ENCODE measurements around the gene IL13RA2. TPM values are rescaled to one million over a fixed set of nuclear protein-coding genes. Genes with fewer than 3 reads are reported as not detected.

Gene IL13RA2
- total and polyA plus RNA-seq, 8 donors: 0.10 to 1.9 (median 0.61) TPM; not detected in 3

- H3K9me3 ChIP-seq: peaks cover 0 to 6% (median 0%) of the 10 kb centered on the region in 4 donors
- peaks cover 0 to under 1% (median 0%) of the 10 kb centered on the region in 3 donors for H3K27me3 ChIP-seq
- no peaks in the 10 kb centered on the region for H3K4me1 ChIP-seq
- no peak overlapping the region for H3K27ac ChIP-seq
- no peak for TF ChIP-seq POLR2AphosphoS5 (IDR thresholded peaks at IDR 0.05)
- no peak for TF ChIP-seq EP300 (IDR thresholded peaks at IDR 0.05)
- TF ChIP-seq CTCF (IDR thresholded peaks at IDR 0.05): no peak
- no peak for TF ChIP-seq POLR2A (IDR thresholded peaks at IDR 0.05)
- intact Hi-C loops (cut with DNase I; ENCODE audit: low total_unique reads): no loop called here
- WGBS, 5 donors: 35 to 56% (median 41%) methylated on average over 1 of the region's 1 CpG
- H3K36me3 ChIP-seq: no peaks in the 10 kb centered on the region
- DNase-seq: no peak
- no peak overlapping the region for H3K4me3 ChIP-seq
Observed at GRCh38 chrX:115011428-115011827, 6.0 kb downstream of the IL13RA2 start.

GRCh38 chrX:114999906-115000305 is 17.5 kb downstream of the IL13RA2 start:
- no peak for DNase-seq
- no peak overlapping the region for H3K4me3 ChIP-seq
- TF ChIP-seq POLR2AphosphoS5 (IDR thresholded peaks at IDR 0.05) (no peak), CTCF (IDR thresholded peaks at IDR 0.05) (no peak), POLR2A (IDR thresholded peaks at IDR 0.05) (no peak), EP300 (IDR thresholded peaks at IDR 0.05) (no peak)
- WGBS, 5 donors: 72 to 93% (median 86%) methylated on average over 6 of the region's 6 CpGs
- no peaks in the 10 kb centered on the region for H3K4me1 ChIP-seq
- intact Hi-C loops (cut with DNase I; ENCODE audit: low total_unique reads): no loop called here
- no peak overlapping the region for H3K27ac ChIP-seq
- H3K36me3 ChIP-seq: no peaks in the 10 kb centered on the region
- H3K27me3 ChIP-seq: no peaks in the 10 kb centered on the region
- H3K9me3 ChIP-seq: peaks cover 0 to 12% (median 0%) of the 10 kb centered on the region in 4 donors

GRCh38 chrX:114997779-114998178 is 19.6 kb downstream of the IL13RA2 start:
- no peaks in the 10 kb centered on the region for H3K27me3 ChIP-seq
- intact Hi-C loops (cut with DNase I; ENCODE audit: low total_unique reads): no loop called here
- no peaks in the 10 kb centered on the region for H3K4me1 ChIP-seq
- TF ChIP-seq EP300 (IDR thresholded peaks at IDR 0.05) (no peak), CTCF (IDR thresholded peaks at IDR 0.05) (no peak), POLR2AphosphoS5 (IDR thresholded peaks at IDR 0.05) (no peak), POLR2A (IDR thresholded peaks at IDR 0.05) (no peak)
- WGBS, 5 donors: 39 to 89% (median 46%) methylated on average over 2 of the region's 2 CpGs
- no peak for DNase-seq
- H3K36me3 ChIP-seq: no peaks in the 10 kb centered on the region
- H3K9me3 ChIP-seq: peaks cover 0 to 14% (median 0%) of the 10 kb centered on the region in 4 donors
- no peak overlapping the region for H3K4me3 ChIP-seq
- H3K27ac ChIP-seq: no peak overlapping the region

GRCh38 chrX:114985967-114986592 is 31.3 kb downstream of the IL13RA2 start:
- Histone ChIP-seq H3K9me3 (no peaks in the 10 kb centered on the region), H3K4me1 (no peaks in the 10 kb centered on the region), H3K36me3 (no peaks in the 10 kb centered on the region), H3K27ac (no peak overlapping the region), H3K27me3 (no peaks in the 10 kb centered on the region), H3K4me3 (no peak overlapping the region)
- TF ChIP-seq POLR2AphosphoS5 (IDR thresholded peaks at IDR 0.05): no peak
- TF ChIP-seq EP300 (IDR thresholded peaks at IDR 0.05): no peak
- no peak for TF ChIP-seq POLR2A (IDR thresholded peaks at IDR 0.05)
- TF ChIP-seq CTCF (IDR thresholded peaks at IDR 0.05): no peak
- intact Hi-C loops (cut with DNase I; ENCODE audit: low total_unique reads): no loop called here
- WGBS, 5 donors: 61 to 83% (median 74%) methylated on average over 5 of the region's 5 CpGs
- DNase-seq: no peak
